Caco-2 (cell line): Measurements from ENCODE around the gene ARHGAP42. TPM values are rescaled to one million over a fixed set of nuclear protein-coding genes. Genes with fewer than 3 reads are reported as not detected.

Experiments used
- BruUV-seq: library from RNA; stranded (reverse); fragments of 400-500 nt; replicated peaks from 2 replicates; lab custom pipeline; 2021; lab: Mats Ljungman, UMichigan
- CTCF ChIA-PET: fragments of 300-600 bp; sonication (Branson Sonifier 250); formaldehyde crosslinking; loops from one replicate; lab custom pipeline; 2022; ENCODE audit warnings: antibody characterized with exemption; lab: Charles Lee
- POLR2A ChIA-PET: fragments of 300-600 bp; sonication (Branson Sonifier 250); formaldehyde crosslinking; loops from one replicate; lab custom pipeline; 2022; ENCODE audit warnings: antibody characterized with exemption; lab: Charles Lee
- DNase-seq, 2 experiments: peaks; one replicate each; pipeline versions ENCODE4 v3.0.0 to v3.0.0-alpha.2; 2020 to 2022
- H3K27me3 ChIP-seq: replicated peaks from 2 replicates; pipeline ENCODE4 v1.6.0; 2011; ENCODE audit warnings: low read length; ENCODE audit not compliant: control insufficient read depth, insufficient read depth
- H3K36me3 ChIP-seq: 2 replicates; pipeline ENCODE4 v1.5.1; 2011; ENCODE audit warnings: low read length; ENCODE audit not compliant: control insufficient read depth, insufficient read depth
- H3K4me1 ChIP-seq: fragments of 250-450 bp; sonication (Bioruptor Pico); 2 replicates; pipeline ENCODE4 v1.5.1; 2020; ENCODE audit warnings: mild to moderate bottlenecking
- H3K4me3 ChIP-seq: 2 replicates; pipeline ENCODE4 v1.5.1; 2011; ENCODE audit warnings: low read depth, mild to moderate bottlenecking, control low read depth, low read length
- H3K9me3 ChIP-seq: fragments of 250-450 bp; sonication (Bioruptor Pico); 2 replicates; pipeline ENCODE4 v1.5.1; 2020; ENCODE audit warnings: mild to moderate bottlenecking, moderate library complexity
- H3K27ac Mint-ChIP-seq: one replicate; pipeline ENCODE4 v1.8.0; 2022; ENCODE audit warnings: mixed read lengths; ENCODE audit not compliant: unreplicated experiment
- H3K27me3 Mint-ChIP-seq: one replicate; pipeline ENCODE4 v1.8.0; 2022; ENCODE audit warnings: mixed read lengths; ENCODE audit not compliant: insufficient read depth, unreplicated experiment
- H3K36me3 Mint-ChIP-seq: one replicate; pipeline ENCODE4 v1.8.0; 2022; ENCODE audit warnings: mild to moderate bottlenecking, mixed read lengths; ENCODE audit not compliant: insufficient read depth, unreplicated experiment
- H3K4me1 Mint-ChIP-seq: one replicate; pipeline ENCODE4 v1.8.0; 2022; ENCODE audit warnings: low read depth, mixed read lengths; ENCODE audit not compliant: unreplicated experiment
- H3K4me3 Mint-ChIP-seq: one replicate; pipeline ENCODE4 v1.8.0; 2022; ENCODE audit warnings: mild to moderate bottlenecking, moderate library complexity, mixed read lengths; ENCODE audit not compliant: unreplicated experiment
- H3K9me3 Mint-ChIP-seq: one replicate; pipeline ENCODE4 v1.8.0; 2022; ENCODE audit warnings: mixed read lengths; ENCODE audit not compliant: unreplicated experiment
- CTCF ChIP-seq, 2 experiments: fragments of 200-600 bp in 1 of 2; IDR thresholded peaks; 1 replicate in 1 of 2; 2 replicates in 1 of 2; pipeline versions ENCODE4 v1.5.1 to v1.8.0; 2011 to 2022; ENCODE audit warnings: antibody characterized with exemption in 1 of 2, control low read depth in 1 of 2, inconsistent platforms in 1 of 2, low read depth in 1 of 2, low read length in 1 of 2, mild to moderate bottlenecking in 1 of 2, moderate library complexity in 1 of 2; ENCODE audit not compliant: insufficient read depth in 1 of 2, severe bottlenecking in 1 of 2, unreplicated experiment in 1 of 2
- intact Hi-C: fragments of 100-400 bp; cut with micrococcal nuclease; formaldehyde crosslinking; loops from one replicate; pipeline ENCODE4 v1.10.0; 2022; ENCODE audit not compliant: unreplicated experiment
- total RNA-seq: library from RNA; stranded (reverse); gene quantifications from 2 replicates; pipeline ENCODE4 v1.2.3, GENCODE V29; 2022

ARHGAP42 gene
- total RNA-seq, 1 experiment from 2014 or later: 8.4 TPM

- no peaks in the 10 kb centered on the region for H3K27me3 ChIP-seq
- H3K4me1 ChIP-seq: peaks cover 7% of the 10 kb centered on the region
- no peaks in the 10 kb centered on the region for H3K9me3 Mint-ChIP-seq
- no peak for DNase-seq
- TF ChIP-seq CTCF (IDR thresholded peaks at IDR 0.05; ENCODE audit: insufficient read depth in 1 of 2, low read depth in 1 of 2, low read length in 1 of 2, severe bottlenecking in 1 of 2, unreplicated experiment in 1 of 2): no peak
- H3K27me3 Mint-ChIP-seq: no peaks in the 10 kb centered on the region
- no TSS peak for BruUV-seq
- H3K4me1 Mint-ChIP-seq: peaks cover 6% of the 10 kb centered on the region
- POLR2A ChIA-PET: no interaction called here
- intact Hi-C loops: no loop called here
- H3K36me3 Mint-ChIP-seq: no peaks in the 10 kb centered on the region
- no peak overlapping the region for H3K27ac Mint-ChIP-seq
- CTCF ChIA-PET: no interaction called here
- no peaks in the 10 kb centered on the region for H3K36me3 ChIP-seq
- no peaks in the 10 kb centered on the region for H3K9me3 ChIP-seq
- H3K4me3 Mint-ChIP-seq: no peak overlapping the region
- H3K4me3 ChIP-seq: no peak overlapping the region
These were observed 79.7 kb downstream of the ARHGAP42 start for GRCh38 chr11:100766764-100767163.

GRCh38 chr11:100769165-100769564 is 82.1 kb downstream of the ARHGAP42 start:
- H3K4me1 Mint-ChIP-seq: peaks cover 8% of the 10 kb centered on the region
- ChIA-PET CTCF (interaction anchor here (1.0 to 1.1 kb wide), 3 partner anchors 59 to 86 kb away, joined by 5 to 7 read pairs (median 5); no protein-coding TSS in a partner anchor), POLR2A (no interaction called here)
- intact Hi-C loops: no loop called here
- no peak for DNase-seq
- Histone ChIP-seq H3K4me1 (peaks cover 8% of the 10 kb centered on the region), H3K27me3 (no peaks in the 10 kb centered on the region), H3K9me3 (no peaks in the 10 kb centered on the region), H3K36me3 (no peaks in the 10 kb centered on the region), H3K4me3 (no peak overlapping the region)
- H3K27ac Mint-ChIP-seq: no peak overlapping the region
- no peaks in the 10 kb centered on the region for H3K36me3 Mint-ChIP-seq
- BruUV-seq: no TSS peak
- no peaks in the 10 kb centered on the region for H3K9me3 Mint-ChIP-seq
- H3K4me3 Mint-ChIP-seq: no peak overlapping the region
- TF ChIP-seq CTCF (IDR thresholded peaks at IDR 0.05; ENCODE audit: insufficient read depth in 1 of 2, low read depth in 1 of 2, low read length in 1 of 2, severe bottlenecking in 1 of 2, unreplicated experiment in 1 of 2): no peak
- no peaks in the 10 kb centered on the region for H3K27me3 Mint-ChIP-seq

GRCh38 chr11:100769617-100770016 is 82.5 kb downstream of the ARHGAP42 start:
- no peaks in the 10 kb centered on the region for H3K36me3 Mint-ChIP-seq
- intact Hi-C loops: loop anchor here (10.0 kb wide), 1 partner anchor 1095 kb away; no protein-coding TSS in a partner anchor
- Histone ChIP-seq H3K9me3 (no peaks in the 10 kb centered on the region), H3K4me3 (no peak overlapping the region), H3K36me3 (no peaks in the 10 kb centered on the region), H3K4me1 (peaks cover 13% of the 10 kb centered on the region), H3K27me3 (no peaks in the 10 kb centered on the region)
- no peak overlapping the region for H3K4me3 Mint-ChIP-seq
- ChIA-PET CTCF (interaction anchor here (1.0 to 1.1 kb wide), 3 partner anchors 59 to 85 kb away, joined by 5 to 7 read pairs (median 5); no protein-coding TSS in a partner anchor), POLR2A (interaction anchor here (0.6 kb wide), 1 partner anchor 1641 kb away, joined by 3 read pairs; no protein-coding TSS in a partner anchor)
- H3K4me1 Mint-ChIP-seq: peaks cover 9% of the 10 kb centered on the region
- peak in 1 of 2 experiments; percentile 32 for DNase-seq
- no peaks in the 10 kb centered on the region for H3K9me3 Mint-ChIP-seq
- BruUV-seq: no TSS peak
- no peak overlapping the region for H3K27ac Mint-ChIP-seq
- H3K27me3 Mint-ChIP-seq: no peaks in the 10 kb centered on the region
- no peak for TF ChIP-seq CTCF (IDR thresholded peaks at IDR 0.05; ENCODE audit: insufficient read depth in 1 of 2, low read depth in 1 of 2, low read length in 1 of 2, severe bottlenecking in 1 of 2, unreplicated experiment in 1 of 2)
